Effector CD8-positive, alpha-beta T cell (primary cell): Measurements from ENCODE around the gene TRIM2.

Source experiments
- DNase-seq: peaks from one replicate; lab custom pipeline; 2025; lab: John Stamatoyannopoulos, UW

Gene TRIM2

DNA sequence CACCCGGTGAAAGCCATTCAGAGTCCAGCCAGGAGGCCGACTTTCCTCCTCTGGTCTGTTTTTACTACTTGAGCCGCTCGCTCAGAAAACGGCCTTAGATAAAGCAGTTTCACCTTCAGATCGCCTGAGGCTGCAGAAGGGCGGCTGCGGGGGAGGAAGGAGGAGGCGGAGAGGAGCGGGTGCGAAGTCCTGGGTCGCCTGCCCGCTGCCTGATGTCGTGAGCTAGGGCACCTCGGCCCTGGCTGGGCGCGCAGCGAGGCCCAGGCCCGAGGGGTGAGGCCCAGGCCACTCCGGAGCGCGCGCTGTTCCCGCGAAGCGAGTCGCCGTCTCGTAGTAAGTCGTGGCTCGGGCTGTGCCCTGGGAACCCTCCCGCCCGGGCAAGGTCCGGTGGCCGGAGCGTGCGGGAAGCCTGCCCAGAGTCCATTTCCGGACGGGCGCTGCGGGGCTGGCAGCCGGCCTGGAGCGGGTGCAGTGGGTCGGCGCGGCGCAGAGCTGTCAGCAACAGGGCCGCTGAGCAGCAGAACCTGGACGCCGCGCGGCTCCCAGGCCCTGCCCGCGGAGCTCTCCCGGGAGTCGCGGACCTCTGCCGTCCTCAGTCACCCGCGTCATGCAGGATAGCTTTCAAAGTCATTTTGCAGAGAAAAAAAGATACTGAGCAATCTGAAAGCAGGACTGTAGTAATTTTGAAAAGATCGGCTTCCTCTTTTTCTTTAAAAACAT, 18.6 kb downstream of the TRIM2 start:
- DNase-seq = no peak

DNA sequence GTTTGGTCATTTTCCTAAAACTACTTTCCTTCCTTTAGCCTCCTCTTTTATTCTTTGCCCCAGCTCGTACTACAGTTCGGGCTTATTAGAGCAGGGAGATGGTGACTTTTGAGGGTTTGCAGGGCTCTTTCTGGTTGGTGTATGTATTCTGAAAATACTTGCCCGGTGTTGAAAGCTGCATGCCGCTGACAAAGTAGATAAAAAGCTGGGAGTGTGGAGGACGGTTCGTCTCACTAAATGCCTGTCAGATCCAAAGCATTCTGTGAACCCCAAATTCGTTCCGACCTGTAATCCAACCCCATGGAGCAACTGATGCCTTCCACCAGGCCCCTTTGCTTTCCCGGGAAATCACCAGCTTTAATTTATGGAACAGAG, 19.2 kb downstream of the TRIM2 start:
- no peak for DNase-seq

DNA sequence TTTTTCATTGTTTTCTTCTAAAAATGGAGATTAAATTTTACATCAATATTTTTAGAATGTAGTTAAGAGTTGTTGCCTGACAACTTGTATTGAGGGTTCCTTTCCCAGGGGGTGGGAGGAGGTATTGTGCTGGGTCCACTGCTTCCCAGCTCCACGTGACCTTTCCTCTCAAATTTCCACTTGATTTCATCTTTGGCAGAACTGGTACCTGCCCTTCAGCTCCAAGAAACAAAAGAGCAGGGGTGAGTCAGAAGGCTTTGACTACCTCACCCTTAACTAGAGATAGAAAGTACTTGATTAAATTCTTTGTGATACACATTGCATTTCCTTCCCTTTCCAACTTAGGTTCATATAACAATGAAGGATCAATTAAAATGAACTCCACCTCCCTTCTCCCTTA, 19.7 kb downstream of the TRIM2 start:
- no peak for DNase-seq

DNA sequence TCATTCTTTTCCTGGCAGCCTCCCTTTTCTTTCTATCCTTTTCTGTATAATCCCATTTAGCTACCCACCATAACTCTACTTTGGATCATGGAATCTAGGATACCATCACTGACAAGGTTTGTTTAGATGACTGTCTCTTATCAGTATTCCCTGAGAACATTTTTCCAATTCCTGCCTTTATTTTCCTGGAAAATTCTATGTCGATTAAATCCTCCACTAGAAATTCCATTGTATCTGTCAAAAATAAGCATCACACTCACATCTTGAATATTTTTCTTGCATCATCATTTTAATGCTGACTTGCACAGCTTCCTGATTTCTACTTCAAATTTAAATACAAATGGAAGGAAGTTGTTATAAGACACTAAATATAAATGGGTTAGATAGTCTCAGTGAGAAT, 20.2 kb downstream of the TRIM2 start:
- DNase-seq = no peak

DNA sequence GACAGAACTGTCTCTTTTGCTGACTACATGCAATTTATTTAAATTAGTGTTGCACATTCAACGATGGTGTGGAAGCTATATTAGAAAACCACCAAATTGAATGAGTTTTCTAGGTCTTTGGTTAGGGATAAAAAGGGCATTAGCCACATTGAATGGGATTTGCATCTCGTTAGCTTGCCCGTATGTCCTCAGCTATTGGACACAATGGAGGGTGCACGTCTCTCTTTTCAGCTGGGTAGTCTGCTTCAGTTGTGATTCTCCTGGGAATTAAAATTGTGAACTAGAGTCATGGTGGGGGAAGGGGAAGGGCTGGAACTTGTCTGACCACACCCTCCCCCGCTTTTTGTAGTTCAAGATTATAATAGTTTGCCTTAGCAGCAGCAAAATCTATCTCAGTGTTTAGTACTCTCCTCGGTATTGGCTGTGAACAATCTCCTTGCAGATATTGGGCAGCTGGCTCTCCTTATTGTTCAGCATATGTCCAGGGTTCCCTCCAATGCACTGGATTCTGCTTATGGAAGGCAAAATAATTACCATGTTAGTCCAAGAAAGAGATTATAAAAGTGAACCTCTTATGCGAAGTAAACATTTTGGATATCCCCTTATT, 23.3 kb downstream of the TRIM2 start:
- DNase-seq = no peak

DNA sequence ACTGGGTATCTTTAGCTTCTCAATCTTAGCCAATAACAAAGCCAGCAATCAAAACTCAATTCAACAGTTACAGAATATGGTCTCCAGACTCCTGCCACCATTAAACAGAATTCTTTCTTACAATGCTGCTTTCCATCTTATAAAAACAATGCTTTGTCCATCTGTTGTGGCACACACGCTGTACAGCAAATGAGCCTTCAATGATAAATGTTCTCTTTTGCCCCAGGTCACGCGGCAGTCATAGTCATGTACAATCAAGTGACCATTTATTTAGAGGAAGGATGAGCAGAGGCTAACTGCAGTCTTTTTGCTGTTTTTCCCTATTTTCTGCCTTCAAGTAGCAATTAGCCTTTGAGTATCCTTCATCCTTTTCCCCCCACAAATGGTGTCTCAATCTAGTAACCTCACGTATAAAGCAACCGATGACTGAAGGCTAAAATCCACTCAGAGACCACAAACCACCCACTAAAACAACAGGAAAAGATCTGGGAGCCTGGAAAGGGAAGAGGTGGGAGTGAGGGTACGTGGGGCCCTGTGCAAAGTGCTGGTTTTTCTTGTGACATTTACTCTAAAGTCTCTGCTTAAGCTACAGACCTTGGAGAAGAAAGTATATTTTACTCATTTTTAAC, 24.4 kb downstream of the TRIM2 start:
- DNase-seq = no peak

DNA sequence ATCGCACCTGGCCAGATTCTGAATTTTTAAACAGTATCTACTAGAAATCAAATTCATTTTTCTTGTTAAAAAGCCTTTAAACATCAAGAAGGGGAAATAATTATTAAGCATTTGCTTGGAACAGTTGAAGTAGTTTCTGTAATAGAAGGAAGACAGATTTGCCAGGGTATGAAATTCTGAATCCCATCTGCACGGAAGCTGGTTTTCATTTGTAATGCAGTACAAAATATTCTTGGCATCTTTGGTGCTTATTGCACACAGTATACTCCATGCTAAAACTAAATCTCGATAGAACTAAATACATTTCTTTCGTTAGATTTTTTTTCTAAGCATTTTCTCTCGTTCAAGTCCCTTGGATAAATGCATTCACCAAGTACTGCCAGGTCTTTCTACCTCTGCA, 25.3 kb downstream of the TRIM2 start:
- no peak for DNase-seq

DNA sequence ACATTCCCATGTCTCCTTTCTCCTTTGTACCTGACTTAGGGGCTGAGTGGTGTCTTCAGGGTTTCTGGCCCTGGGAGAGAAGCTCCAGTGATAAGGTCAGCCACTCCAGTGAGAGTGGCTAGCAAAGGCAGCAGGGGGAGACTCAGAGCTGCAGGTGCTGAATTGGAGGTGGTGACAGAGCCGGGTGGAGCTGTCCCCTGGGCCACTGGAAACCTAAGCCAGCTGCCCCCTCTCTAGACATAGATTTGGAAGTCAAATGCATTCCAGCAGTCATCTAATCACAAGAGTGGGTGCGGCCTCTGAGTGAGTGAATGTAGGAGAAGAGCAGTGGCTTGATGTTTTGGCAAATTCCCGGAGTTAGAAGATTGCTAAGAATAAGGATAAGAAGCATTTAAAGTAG, 28.5 kb downstream of the TRIM2 start:
- DNase-seq = no peak

DNA sequence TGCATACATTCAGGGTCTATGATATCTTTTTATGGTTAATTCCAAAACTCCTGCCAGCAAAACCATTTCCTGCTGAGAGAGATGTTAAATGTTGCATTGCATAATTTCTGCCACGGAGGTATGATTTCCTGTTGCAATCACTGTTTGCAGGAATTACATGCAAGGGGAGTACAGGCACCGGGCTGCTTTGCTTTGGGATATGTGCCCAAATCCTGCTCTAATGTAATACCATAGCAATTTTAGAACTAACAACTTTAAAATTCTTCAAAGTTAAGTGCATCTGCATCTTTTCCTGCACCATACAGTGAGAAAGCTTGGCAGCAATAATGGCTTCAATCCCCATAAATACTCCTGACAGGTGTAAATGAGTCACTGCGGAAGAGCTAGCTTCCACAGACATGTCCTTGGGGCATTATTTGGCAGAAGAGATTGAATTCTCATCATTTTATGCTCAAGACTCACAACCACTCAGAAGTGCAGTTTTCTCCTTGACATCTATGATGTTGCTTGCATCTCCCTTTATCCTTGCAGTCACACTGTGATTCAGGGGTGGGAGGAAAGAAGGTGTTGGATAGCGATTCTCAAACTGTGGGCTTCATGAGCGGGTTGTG, 29.6 kb downstream of the TRIM2 start:
- DNase-seq = no peak

DNA sequence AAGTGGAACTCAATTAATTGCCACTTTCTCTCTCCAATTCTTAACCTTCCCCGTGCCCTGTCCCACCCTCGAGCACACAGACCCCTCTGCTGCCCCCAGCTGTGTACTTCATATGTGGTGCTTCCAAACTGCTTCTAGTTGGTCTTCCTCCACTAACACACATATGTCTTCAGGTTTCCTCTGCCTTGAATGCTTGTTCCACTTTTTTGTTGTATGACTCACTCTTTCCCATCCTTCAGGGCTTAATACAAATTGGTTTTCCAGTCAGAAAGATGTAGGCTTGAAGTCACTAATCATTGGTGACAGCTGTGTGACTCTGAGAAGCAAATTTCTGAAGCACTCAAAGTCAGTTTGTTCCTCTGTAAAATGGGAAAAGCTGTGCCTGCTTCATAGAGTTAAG, 30.6 kb downstream of the TRIM2 start:
- no peak for DNase-seq

DNA sequence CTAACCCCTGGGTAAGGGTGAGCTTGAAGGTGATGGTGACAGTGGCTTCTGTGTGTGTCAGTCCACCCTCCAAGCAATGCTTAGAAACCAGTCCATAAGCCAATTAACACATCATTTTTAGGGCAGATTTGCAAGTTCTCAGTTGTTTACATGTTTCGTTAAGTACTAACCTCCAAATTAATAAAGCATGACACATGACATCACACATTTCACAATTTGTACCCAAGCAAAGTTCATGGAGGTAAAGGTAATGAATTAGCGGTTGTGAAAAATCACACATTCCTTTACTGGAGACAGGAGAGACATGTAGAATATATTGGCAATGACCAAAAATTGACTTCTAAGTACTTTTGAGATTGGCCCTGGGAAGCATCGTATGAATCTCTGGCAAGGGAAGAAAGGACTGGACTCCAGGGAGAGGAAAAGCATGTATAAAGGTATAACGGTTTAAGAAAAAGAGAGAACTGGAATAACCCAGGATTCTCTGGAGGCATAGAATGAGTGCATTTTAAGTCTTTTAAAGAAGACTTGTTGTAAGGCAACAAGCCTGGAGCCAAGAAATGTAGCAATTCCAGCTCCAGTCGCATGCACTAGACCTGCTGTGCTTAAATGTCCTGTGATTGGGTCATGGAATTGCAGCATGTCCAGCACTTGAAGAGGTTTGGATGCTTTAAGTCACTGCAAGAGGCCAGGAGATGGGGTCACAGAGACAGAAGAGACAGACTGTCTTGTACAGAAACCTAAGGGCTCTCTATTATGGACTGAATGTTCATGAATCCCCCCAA, 34.1 kb downstream of the TRIM2 start:
- no peak for DNase-seq

DNA sequence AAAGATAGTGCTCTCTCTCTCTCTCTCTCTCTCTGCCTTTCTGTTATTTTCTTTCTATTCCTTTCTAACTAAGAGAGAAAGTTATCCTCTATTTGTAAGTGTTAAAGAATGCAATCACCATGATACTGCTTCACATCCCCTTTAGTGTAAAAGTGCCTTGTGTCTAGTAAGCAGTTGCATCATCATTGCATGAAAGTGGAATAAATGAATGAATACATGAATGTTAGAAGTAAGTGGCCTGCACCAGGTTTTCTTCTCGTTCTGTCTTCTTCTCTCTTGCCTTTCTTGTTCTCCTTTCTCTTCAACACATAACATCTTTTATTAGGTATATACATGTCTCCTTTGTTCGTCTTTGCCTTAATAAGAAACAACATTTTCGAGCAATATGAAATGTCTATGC, 35.2 kb downstream of the TRIM2 start:
- DNase-seq = no peak

DNA sequence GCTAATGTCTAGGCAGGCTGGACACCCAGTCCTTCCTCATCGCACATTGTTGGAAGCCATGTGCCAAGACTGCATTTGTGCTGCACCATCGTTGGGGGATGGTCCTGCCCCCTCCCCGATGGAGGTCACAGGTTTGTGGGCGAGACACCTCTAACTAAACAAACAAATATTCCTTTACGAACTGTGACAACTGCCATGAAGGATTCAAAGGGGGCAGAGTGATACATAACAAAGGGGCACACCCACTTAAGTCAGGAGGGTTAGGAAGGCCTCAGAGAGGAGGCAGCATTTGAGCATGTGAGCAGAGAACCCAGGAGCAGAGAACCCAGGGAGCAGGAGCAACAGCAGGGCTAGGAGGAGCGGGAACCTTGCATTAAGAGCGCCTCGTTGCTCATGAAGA, 37.1 kb downstream of the TRIM2 start:
- no peak for DNase-seq

DNA sequence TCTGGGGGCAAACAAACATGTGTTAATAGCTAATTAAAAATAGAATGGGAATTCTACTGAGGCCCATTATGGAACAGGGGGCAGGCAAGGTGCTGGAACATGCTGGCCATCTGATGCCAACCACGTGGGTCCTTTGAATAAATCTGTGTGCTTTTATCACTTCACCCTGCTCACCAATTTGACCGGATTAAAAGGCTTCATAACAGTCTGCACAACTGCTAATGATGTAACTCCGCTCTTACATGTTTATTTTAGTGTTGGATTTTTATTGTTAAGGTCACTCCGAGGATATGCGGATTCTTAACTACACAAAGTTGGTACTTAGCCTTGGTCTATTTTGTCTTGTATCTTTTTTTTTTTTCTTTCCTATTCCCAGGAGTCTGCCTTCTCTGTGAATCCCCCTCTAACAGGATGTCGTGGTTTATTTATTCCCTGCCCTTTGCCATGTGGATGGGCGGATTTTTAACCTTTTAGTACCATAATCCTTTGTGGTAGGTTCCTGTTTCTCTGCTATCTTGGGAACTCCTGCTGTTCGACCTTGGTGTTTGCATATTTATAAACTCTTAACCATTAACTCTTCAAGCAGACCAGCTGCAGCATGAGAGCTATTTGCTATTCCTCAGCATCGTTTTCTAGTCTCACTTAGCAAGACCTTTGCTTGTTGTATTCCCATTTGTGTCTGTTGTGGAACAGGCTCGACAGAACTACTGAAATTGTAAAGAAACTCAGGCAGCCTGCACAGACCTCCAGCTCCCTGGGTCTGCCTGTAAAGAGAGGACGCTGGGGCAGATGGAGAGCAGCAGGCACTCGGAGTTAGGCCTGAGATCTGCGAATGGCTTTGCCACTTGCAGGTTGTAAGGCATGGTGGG, 38.0 kb downstream of the TRIM2 start:
- DNase-seq = no peak

DNA sequence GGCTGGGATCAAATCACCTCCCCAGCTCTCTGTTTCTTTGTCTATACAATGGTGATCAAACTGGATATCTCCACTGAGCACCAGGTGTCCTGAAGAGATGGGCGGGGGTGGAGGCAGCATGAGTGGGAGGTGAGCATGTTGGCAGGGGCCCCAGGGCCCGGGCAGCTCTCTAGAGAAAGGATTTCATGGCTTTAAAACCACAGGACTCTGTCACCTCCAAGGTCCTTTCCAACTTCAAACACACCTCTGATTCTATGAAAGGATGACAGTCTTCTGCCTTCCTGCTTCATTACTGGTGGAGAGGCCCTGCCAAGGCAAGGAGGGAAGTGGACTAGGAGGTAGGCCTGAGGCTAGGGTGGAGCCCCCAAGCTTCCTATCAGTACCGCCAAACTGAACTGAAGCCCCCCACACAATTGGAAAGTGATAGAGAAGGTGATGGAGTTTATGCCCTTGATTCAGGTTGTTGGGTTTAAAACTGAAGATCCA, 38.6 kb downstream of the TRIM2 start:
- no peak for DNase-seq

DNA sequence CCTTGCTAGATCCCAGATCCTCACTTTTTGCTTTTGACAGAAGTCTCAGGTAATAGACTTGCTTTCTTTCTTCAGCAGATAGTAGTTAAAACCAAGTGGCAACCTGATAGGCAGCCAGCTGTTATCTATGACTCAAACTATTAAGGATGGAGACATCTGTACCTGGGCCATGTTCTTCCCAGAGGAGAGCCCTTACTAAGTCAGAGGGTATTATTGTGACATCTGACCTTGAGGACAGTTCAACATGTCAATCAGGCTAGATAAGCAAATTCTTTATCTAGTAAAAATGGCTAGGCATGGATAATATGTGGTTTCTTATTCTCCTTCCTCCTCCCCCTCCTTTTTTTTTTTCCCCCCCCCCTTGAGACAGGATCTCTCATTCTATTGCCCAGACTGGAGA, 39.2 kb downstream of the TRIM2 start:
- no peak for DNase-seq

DNA sequence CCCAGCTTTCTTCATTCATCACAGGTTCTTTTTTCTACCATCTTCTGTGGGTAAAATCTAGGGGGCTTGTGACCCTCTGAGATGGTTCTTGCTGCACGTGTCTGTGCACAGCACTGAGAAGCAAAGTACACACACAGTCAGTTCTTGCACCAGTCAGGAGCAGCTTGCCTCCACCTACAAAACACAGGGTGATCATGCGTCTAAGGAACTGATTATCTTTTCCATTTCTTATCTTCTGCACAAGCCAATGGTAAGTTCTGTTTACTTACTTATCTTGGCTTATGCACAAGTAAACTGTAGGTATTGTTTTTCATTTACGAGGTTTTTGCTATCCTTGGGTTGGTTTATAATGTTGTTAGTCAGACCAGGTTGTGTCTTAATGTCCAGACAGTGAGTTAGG, 40.7 kb downstream of the TRIM2 start:
- DNase-seq = no peak

DNA sequence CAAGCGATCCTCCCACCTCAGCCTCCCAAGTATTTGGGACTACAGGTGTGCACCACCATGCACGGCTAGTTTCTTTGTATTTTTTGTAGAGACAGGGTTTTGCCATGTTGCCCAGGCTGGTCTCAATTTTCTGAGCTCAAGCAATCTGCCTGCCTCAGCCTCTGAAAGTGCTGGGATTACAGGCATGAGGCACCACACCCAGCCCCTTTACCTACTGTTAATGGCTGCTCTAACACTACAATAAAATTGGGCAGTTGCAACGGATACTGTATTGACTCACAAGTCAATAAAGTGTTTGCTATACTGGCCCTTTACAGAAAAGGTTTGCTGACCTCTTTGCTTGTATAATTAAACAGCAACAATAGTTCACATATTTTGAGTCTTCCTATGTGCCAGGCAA, 41.5 kb downstream of the TRIM2 start:
- DNase-seq = no peak

DNA sequence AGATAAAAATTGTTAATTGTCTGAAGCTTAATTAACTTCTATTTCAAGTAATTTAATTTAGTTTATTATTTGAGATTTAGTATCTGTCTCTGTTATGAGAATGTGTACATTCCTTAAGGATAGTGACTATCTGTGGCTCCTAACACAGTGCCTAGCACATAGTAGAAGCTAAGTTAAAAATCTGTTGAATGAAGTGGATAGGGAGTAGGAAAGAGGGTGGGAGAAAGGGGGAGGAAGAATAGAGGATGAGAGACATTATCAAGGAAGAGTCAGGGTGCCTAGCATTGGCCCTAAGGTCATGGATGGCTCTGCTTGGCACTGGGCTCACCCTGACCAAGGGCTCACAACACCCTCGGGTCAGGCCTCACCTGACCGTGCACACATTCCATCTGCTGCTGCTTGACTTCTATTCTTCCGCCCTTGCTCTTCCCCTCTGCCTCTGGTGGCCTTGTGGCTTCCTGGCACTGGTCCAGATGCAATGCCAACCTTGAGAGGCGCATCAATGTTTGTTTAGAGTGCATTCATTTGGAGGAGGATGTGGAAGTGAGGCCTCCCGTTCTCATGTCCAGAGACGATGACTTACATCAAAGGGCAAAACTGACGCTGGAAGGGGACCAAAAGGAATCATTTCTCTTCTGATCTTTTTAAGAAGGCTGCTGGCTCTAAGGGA, 42.3 kb downstream of the TRIM2 start:
- no peak for DNase-seq

DNA sequence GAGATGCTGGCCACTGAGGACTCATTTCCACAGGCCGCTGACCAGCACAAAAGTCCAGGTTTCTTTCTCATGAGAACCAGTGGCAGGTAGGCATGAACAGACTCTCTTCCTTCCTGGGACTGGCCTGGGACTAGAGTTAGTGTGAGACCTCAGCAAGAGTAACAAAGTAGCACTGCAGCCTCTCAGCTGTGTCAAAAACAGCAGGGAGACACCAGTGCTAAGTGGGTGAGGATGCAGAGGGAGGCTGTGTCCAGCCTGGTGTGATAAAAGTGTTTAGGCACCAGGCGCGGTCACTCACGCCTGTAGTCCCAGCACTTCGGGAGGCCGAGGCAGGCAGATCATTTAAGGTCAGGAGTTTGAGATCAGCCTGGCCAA, 42.9 kb downstream of the TRIM2 start:
- no peak for DNase-seq
